NCI-H146 (cell line): ENCODE data around the gene TCF20.

ENCODE experiments used
- DNase-seq: peaks from one replicate; lab custom pipeline; 2025; lab: John Stamatoyannopoulos, UW

The TCF20 gene

DNA sequence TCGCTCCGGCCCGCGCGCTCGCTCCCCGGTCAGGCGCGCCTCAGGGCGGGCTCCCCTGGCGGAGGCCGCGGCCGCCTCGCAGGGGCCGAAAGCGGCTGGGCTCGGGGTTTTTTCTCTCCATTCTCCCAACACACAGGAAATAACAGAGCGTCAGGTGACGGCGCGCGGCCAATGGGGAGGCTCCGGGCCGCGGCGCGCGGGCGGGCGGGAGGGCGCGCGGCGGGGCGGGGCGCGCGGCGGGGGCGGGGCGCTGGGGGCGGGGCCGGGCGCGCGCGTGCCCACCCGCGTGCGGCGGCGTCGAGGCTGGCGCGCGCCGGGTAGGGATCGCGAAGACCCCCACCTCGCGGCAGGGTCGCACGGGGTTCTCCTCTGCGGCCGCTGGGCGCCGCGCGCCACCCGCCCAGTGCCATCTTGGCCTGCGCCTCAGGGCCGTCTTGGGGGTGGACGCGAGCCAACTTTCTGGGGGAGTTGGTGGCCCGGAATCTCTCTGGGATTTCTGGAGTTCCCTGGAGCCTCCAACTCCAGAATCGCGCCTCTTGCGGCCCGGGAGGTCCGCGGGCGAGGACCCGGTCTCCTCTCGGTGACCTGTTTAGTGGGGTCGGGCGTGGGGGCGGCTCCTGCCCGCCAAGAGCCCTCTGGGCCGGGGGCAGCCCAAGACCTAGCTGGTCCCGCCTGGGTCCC, at the start of gene TCF20:
Gene TCF20, minus strand, starts transcription at position 144 of the 681 bp plus-strand sequence. CDS start 55,348 bp downstream, outside the sequence.
- peak; percentile 68 for DNase-seq

DNA sequence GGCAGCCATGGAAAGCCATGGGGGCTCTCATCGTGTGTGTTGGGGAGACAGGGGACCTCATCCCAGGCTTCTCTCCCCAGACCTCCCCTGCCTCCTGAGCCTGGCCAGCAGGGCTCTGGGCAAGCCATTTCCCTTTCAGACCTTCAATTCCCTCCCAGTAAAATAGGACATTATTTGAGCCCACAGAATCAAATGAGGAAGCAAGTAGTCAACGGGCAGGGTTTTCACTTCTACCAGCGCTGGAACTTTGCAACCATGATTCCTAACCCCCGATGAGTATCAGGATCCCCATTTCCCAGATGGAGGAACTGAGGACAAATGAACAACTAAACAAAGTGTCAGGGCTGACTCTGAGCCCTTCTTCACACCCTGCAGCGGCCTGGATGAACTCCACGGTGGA, 48.9 kb upstream of the TCF20 start:
- DNase-seq = no peak

GRCh38 chr22:42318967-42319366, 48.5 kb upstream of the TCF20 start:
- DNase-seq = no peak

DNA sequence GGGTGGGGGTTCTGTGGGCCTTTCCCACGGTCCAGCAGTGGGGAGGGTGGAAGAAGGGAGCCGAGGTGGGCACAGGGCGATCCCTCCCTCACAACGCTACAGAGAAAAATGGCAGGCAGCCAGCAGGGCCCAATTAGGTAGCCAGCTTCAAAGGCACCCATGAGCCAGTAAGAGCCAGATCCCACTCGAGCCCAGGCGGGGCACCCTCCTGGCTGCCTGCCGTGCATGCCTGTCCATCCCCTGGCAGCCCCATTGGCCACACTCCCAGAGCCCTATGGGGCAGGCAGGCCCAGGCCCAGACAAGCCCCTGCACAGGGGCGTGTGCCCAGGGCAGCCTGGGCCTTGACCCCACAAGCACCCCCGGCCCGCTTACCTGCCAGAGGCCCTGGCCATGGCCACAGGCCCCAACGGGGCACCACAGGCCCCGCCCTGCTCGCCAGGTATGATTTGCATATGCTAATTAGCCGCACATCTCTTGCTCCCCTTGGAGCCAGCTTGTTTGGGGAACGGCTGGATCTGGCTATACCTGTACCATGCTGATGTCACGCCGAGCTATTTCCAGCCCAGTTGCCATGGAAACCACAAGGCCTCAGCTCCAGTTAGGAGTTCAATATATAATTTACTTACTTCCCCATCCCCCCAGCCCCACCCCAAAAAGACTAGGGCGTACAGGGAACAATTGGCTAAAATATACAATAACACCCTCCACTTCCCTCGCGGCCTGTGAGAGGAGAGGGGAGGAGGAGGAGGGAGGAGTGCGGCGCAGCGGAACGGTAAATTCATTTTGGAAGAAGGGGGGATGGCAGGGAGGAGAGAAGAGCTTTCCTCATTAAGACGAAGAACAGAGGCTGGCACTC, 47.5 kb upstream of the TCF20 start:
- peak; percentile 50 for DNase-seq

DNA sequence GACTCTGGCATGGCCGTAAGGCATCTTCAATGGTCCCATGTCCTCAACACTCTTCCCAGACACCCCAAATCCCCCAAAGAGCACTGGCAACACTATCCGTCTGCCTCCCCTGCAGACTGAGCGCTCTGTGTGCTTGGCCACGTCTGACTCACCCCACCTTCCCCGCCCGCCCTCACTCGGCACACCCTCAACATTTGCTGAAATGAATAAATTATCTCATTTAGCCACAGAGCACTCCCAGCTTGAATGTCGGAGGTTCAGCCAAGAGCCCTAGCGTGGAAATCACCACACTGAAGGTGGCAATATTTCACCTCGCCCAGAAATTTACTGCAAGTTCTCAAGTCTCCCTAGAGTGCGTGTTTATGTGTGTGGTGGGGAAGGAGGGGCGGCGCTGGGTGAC, 46.6 kb upstream of the TCF20 start:
- no peak for DNase-seq

DNA sequence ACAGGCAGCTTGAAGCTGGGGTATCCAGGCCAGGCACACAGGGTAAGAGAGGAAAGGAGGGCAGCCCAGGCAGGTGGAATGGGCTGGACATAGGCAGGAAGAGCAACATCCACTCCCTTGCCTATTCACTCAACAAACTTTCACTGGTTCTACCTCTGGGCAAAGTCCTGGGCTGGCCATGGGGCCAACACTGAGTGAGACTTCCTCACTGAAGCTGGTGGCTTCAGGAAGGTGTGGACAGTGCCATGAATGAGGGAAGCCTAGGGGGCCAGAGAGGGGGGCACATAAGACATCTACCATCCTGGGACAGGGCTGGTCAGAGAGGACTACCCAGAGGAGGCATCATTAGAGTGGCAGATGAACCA, 44.9 kb upstream of the TCF20 start:
- no peak for DNase-seq

DNA sequence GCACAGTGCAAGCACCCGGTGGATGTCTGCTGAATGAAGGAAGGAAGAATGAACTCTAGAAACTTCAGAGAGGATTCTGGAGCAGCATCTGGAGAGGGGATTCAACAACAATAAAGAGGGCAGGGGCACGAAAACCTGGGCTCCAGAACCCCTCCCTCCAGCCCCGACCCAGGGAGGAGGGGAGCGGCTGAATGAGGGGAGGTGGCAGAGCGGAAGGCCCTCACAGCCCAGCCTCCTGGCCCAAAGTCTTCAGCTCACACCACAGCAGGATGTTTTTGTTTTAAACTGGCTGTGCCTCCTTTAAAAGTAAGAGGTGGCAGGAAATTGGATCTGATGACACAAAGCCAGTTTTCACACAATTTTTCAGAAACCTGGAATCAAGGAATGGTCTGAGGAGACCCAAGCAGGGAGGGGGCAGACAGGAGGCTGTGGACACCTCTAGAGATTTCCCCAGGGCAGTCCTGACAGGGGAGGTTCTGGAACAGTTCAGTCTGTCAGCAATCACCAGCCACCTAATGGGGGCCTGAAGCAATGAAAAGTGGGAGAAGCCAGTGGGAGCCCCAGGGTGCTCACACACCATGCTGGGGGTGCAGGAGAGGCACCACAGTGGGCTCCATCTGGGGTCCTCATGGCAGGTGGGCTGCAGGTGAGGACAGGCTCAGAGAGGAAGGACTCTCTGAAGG, 44.4 kb upstream of the TCF20 start:
- no peak for DNase-seq

DNA sequence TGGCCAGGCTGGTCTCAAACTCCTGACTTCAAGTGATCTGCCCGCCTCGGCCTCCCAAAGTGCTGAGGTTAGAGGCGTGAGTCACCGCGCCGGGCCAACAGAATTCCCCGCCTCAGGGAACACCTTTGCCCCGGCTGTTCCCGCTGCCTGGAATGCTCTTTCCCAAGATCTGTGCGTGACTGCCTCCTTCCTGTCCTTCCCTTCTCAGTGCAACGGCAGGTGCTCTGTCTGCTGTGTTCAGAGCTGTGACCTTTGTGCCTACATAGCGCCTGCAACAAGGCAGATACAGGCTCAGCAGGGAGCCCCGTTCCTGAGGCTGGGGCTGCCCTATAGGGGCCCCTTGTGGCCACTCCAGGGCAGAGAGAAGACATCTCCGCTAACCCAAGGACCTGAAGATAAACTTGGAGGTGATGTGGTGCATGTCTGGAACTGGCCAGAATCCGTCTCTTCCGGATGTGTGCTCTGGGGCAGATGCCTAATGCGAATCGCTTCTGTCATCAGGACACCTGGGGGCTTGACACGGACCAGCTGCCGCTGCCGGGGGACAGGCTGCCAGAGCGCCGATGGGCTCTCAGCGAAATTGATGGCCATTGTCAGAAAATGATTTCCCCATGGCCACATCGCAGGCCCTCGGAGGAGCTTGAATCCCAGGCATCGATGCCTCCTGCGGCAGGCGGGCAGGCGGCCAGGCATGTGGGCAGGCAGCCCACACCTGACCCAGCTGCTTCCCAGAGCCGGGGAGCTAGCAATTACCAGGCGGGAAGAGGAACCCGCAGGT, 43.5 kb upstream of the TCF20 start:
- peak; percentile 93 for DNase-seq

GRCh38 chr22:42313204-42313603, 42.8 kb upstream of the TCF20 start:
- DNase-seq = peak; percentile 30

GRCh38 chr22:42310291-42311015, 40.0 kb upstream of the TCF20 start:
- DNase-seq = no peak

GRCh38 chr22:42309865-42310264, 39.4 kb upstream of the TCF20 start:
- no peak for DNase-seq

GRCh38 chr22:42308892-42309468, 38.5 kb upstream of the TCF20 start:
- no peak for DNase-seq

GRCh38 chr22:42307806-42308563, 37.5 kb upstream of the TCF20 start:
- no peak for DNase-seq

GRCh38 chr22:42306010-42306409, 35.6 kb upstream of the TCF20 start:
- no peak for DNase-seq

- DNase-seq = no peak
Measured at GRCh38 chr22:42304324-42304790, 33.9 kb upstream of the TCF20 start.

GRCh38 chr22:42303396-42304323, 33.2 kb upstream of the TCF20 start:
- no peak for DNase-seq

DNA sequence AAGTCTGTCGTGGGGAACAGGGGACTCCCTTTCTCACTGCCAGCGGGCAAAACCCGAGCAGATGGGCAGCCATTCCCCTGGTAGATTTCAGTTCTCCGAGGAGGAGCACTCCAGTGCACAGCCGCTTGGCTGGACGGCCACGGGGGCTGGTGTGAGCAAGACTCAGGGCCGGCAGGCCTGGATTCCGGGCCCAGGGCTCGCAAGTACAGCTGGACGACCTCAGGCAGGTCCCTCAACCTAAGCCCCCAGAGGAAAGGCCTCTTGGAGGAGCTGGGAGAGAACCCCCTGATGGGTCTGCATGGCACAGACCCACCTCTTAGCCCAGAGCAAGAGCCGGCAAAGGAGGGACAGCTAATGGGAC, 31.3 kb upstream of the TCF20 start:
- no peak for DNase-seq

GRCh38 chr22:42301077-42301741, 30.8 kb upstream of the TCF20 start:
- DNase-seq = no peak
